AG10803 (cell line): ENCODE measurements around the gene LRP3.

Experiments
- DNase-seq: peaks from one replicate; pipeline ENCODE4 v3.0.0; 2010; ENCODE audit warnings: low read depth
- H3K4me3 ChIP-seq: 2 replicates; pipeline ENCODE4 v1.5.1; 2011; ENCODE audit warnings: mild to moderate bottlenecking, low read length, control low read depth
- CTCF ChIP-seq: conservative IDR thresholded peaks from 2 replicates; pipeline ENCODE4 v1.5.1; 2011; ENCODE audit warnings: mild to moderate bottlenecking, low read length, control low read depth, inconsistent platforms

Gene LRP3

GRCh38 chr19:33246709-33247440 lies 52.7 kb downstream of the LRP3 start:
- DNase-seq, result no peak
- no peak for TF ChIP-seq CTCF
- H3K4me3 ChIP-seq, result no peak overlapping the region

GRCh38 chr19:33247441-33247819 lies 53.3 kb downstream of the LRP3 start:
- no peak for TF ChIP-seq CTCF
- H3K4me3 ChIP-seq, result no peak overlapping the region
- DNase-seq, result no peak

GRCh38 chr19:33248104-33248503 lies 54.0 kb downstream of the LRP3 start:
- H3K4me3 ChIP-seq, result no peak overlapping the region
- TF ChIP-seq CTCF, result no peak
- DNase-seq, result no peak

GRCh38 chr19:33248553-33248953 lies 54.4 kb downstream of the LRP3 start:
- no peak for DNase-seq
- no peak overlapping the region for H3K4me3 ChIP-seq
- no peak for TF ChIP-seq CTCF

GRCh38 chr19:33248954-33249613 lies 55.0 kb downstream of the LRP3 start:
- H3K4me3 ChIP-seq, result no peak overlapping the region
- TF ChIP-seq CTCF, result no peak
- DNase-seq, result no peak

- no peak overlapping the region for H3K4me3 ChIP-seq
- TF ChIP-seq CTCF, result no peak
- DNase-seq, result no peak
These were observed 55.7 kb downstream of the LRP3 start for GRCh38 chr19:33249740-33250366.

- no peak for TF ChIP-seq CTCF
- H3K4me3 ChIP-seq, result no peak overlapping the region
- no peak for DNase-seq
These were observed 56.4 kb downstream of the LRP3 start for GRCh38 chr19:33250500-33250899.
